NCI-H2107 (cell line): ENCODE results near the gene CISTR.

Source experiments
- DNase-seq: peaks from one replicate; lab custom pipeline; 2025; lab: John Stamatoyannopoulos, UW

The CISTR gene

GRCh38 chr12:53743266-53744129 lies 8.3 kb downstream of the CISTR start:
- DNase-seq = no peak

- DNase-seq = no peak
These were observed 11.7 kb downstream of the CISTR start for GRCh38 chr12:53740130-53740491.

- no peak for DNase-seq
These were observed 12.3 kb downstream of the CISTR start for GRCh38 chr12:53739214-53740129.

GRCh38 chr12:53738406-53739213 lies 13.2 kb downstream of the CISTR start:
- no peak for DNase-seq

- DNase-seq = no peak
These were observed 13.8 kb downstream of the CISTR start for GRCh38 chr12:53737951-53738405.

- no peak for DNase-seq
These were observed 14.5 kb downstream of the CISTR start for GRCh38 chr12:53737093-53737808.

- no peak for DNase-seq
These were observed 15.2 kb downstream of the CISTR start for GRCh38 chr12:53736592-53736991.

- DNase-seq = no peak
These were observed 16.2 kb downstream of the CISTR start for GRCh38 chr12:53735556-53735955.

GRCh38 chr12:53734425-53734824 lies 17.4 kb downstream of the CISTR start:
- DNase-seq = no peak

- DNase-seq = no peak
These were observed 18.0 kb downstream of the CISTR start for GRCh38 chr12:53733807-53734200.

GRCh38 chr12:53733051-53733806 lies 18.6 kb downstream of the CISTR start:
- DNase-seq = no peak

GRCh38 chr12:53729644-53730043 lies 22.1 kb downstream of the CISTR start:
- no peak for DNase-seq

GRCh38 chr12:53728206-53728605 lies 23.6 kb downstream of the CISTR start:
- DNase-seq = no peak

- DNase-seq = peak; percentile 94
These were observed 24.3 kb downstream of the CISTR start, which contains the start of gene CALCOCO1 for GRCh38 chr12:53727310-53728041. CALCOCO1 (minus strand) TSS chr12:53727452; CDS start chr12:53725242, 2,210 bp downstream.

GRCh38 chr12:53726946-53727309 lies 24.9 kb downstream of the CISTR start:
- peak; percentile 34 for DNase-seq

- no peak for DNase-seq
These were observed 25.4 kb downstream of the CISTR start for GRCh38 chr12:53726341-53726740.

GRCh38 chr12:53725824-53726223 lies 26.0 kb downstream of the CISTR start:
- no peak for DNase-seq

- DNase-seq = no peak
These were observed 29.2 kb downstream of the CISTR start for GRCh38 chr12:53722450-53723041.

GRCh38 chr12:53720946-53721345 lies 30.8 kb downstream of the CISTR start:
- no peak for DNase-seq
